Fibroblast of skin of left biceps (primary cell): ENCODE measurements around the gene IMMP2L.
A peak's percentile ranks its signal among the peaks of the same experiment; 100 is the strongest.
"Not testable (repeated sequence)": the region's sequence is repeated elsewhere in the genome, so short reads cannot be mapped to it uniquely, and the experiment has no call there.

Experiments
- DNase-seq, 2 experiments: peaks; one replicate each; pipeline ENCODE4 v3.0.0-alpha.2; 2013; ENCODE audit warnings: low read depth in 2 of 2

The IMMP2L gene

GRCh38 chr7:111333010-111333409 lies 229.3 kb downstream of the IMMP2L start:
- no peak for DNase-seq

- DNase-seq: no peak
Measured at GRCh38 chr7:111330235-111330523, 232.1 kb downstream of the IMMP2L start.

- DNase-seq: no peak
Measured at GRCh38 chr7:111329367-111330234, 232.7 kb downstream of the IMMP2L start.

GRCh38 chr7:111328487-111328886 lies 233.8 kb downstream of the IMMP2L start:
- no peak for DNase-seq

- DNase-seq: no peak
Measured at GRCh38 chr7:111324776-111325175, 237.5 kb downstream of the IMMP2L start.

- no peak for DNase-seq
Measured at GRCh38 chr7:111324228-111324627, 238.1 kb downstream of the IMMP2L start.

GRCh38 chr7:111323670-111324069 lies 238.6 kb downstream of the IMMP2L start:
- DNase-seq: not testable (repeated sequence)

GRCh38 chr7:111320133-111320532 lies 242.2 kb downstream of the IMMP2L start:
- DNase-seq: no peak

GRCh38 chr7:111312966-111313365 lies 249.3 kb downstream of the IMMP2L start:
- DNase-seq: no peak

- no peak for DNase-seq
Measured at GRCh38 chr7:111308691-111309090, 253.6 kb downstream of the IMMP2L start.

- no peak for DNase-seq
Measured at GRCh38 chr7:111301891-111302290, 260.4 kb downstream of the IMMP2L start.

GRCh38 chr7:111294494-111294893 lies 267.8 kb downstream of the IMMP2L start:
- DNase-seq: no peak

- DNase-seq: peak; percentile 16 to 20
Measured at GRCh38 chr7:111292026-111292470, 270.2 kb downstream of the IMMP2L start.

GRCh38 chr7:111290982-111291381 lies 271.3 kb downstream of the IMMP2L start:
- no peak for DNase-seq

- DNase-seq: no peak
Measured at GRCh38 chr7:111290419-111290818, 271.9 kb downstream of the IMMP2L start.

GRCh38 chr7:111288441-111288840 lies 273.9 kb downstream of the IMMP2L start:
- not testable (repeated sequence) for DNase-seq

GRCh38 chr7:111282626-111283025 lies 279.7 kb downstream of the IMMP2L start:
- DNase-seq: no peak

- peak; percentile 21 to 31 for DNase-seq
Measured at GRCh38 chr7:111274857-111275256, 287.4 kb downstream of the IMMP2L start.

GRCh38 chr7:111272092-111272491 lies 290.2 kb downstream of the IMMP2L start:
- no peak for DNase-seq

GRCh38 chr7:111270794-111271193 lies 291.5 kb downstream of the IMMP2L start:
- DNase-seq: not testable (repeated sequence)

GRCh38 chr7:111268941-111269340 lies 293.4 kb downstream of the IMMP2L start:
- DNase-seq: no peak

- DNase-seq: peak; percentile 44
Measured at GRCh38 chr7:111266613-111267012, 295.7 kb downstream of the IMMP2L start.

GRCh38 chr7:111265394-111265793 lies 296.9 kb downstream of the IMMP2L start:
- DNase-seq: no peak

GRCh38 chr7:111264981-111265380 lies 297.3 kb downstream of the IMMP2L start:
- no peak for DNase-seq
